Measurements from ENCODE around the gene NPY.

GRCh38 chr7:24334012-24334411 is 50.0 kb downstream of the NPY start:
- TF ChIP-seq MXI1 (IDR thresholded peaks at IDR 0.05; ENCODE audit: low read depth, low read length) (no peak), USF2 (IDR thresholded peaks at IDR 0.05; ENCODE audit: borderline replicate concordance, low read depth, low read length) (no peak), YY1 (IDR thresholded peaks at IDR 0.05; ENCODE audit: low read depth) (no peak), RAD21 (IDR thresholded peaks at IDR 0.05; ENCODE audit: low read length) (no peak), FOSL2 (IDR thresholded peaks at IDR 0.05; ENCODE audit: borderline replicate concordance, low read depth) (no peak), RFX5 (IDR thresholded peaks at IDR 0.05; ENCODE audit: low read length) (no peak), MEF2A (IDR thresholded peaks at IDR 0.05; ENCODE audit: borderline replicate concordance, low read depth) (no peak), EP300 (IDR thresholded peaks at IDR 0.05; ENCODE audit: borderline replicate concordance in 1 of 2, low read depth in 1 of 2, low read length in 1 of 2) (no peak), GABPA (IDR thresholded peaks at IDR 0.05; ENCODE audit: low read depth) (no peak), RXRA (IDR thresholded peaks at IDR 0.05; ENCODE audit: borderline replicate concordance, low read depth) (no peak), POLR2AphosphoS5 (IDR thresholded peaks at IDR 0.05; ENCODE audit: low read depth, low read length) (no peak), NFIC (IDR thresholded peaks at IDR 0.05; ENCODE audit: borderline replicate concordance) (no peak), NRF1 (IDR thresholded peaks at IDR 0.05; ENCODE audit: low read depth, low read length) (no peak)
- TF ChIP-seq, protein P1, sequence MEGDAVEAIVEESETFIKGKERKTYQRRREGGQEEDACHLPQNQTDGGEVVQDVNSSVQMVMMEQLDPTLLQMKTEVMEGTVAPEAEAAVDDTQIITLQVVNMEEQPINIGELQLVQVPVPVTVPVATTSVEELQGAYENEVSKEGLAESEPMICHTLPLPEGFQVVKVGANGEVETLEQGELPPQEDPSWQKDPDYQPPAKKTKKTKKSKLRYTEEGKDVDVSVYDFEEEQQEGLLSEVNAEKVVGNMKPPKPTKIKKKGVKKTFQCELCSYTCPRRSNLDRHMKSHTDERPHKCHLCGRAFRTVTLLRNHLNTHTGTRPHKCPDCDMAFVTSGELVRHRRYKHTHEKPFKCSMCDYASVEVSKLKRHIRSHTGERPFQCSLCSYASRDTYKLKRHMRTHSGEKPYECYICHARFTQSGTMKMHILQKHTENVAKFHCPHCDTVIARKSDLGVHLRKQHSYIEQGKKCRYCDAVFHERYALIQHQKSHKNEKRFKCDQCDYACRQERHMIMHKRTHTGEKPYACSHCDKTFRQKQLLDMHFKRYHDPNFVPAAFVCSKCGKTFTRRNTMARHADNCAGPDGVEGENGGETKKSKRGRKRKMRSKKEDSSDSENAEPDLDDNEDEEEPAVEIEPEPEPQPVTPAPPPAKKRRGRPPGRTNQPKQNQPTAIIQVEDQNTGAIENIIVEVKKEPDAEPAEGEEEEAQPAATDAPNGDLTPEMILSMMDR (IDR thresholded peaks at IDR 0.05): no peak
